GM18526 (cell line): ENCODE measurements around the gene ESPNL.

Experiments used
- POLR2A ChIP-seq: IDR thresholded peaks from 3 replicates; pipeline ENCODE4 v1.6.1; 2011; ENCODE audit not compliant: insufficient read length; ENCODE audit errors: extremely low read depth

ESPNL gene

DNA sequence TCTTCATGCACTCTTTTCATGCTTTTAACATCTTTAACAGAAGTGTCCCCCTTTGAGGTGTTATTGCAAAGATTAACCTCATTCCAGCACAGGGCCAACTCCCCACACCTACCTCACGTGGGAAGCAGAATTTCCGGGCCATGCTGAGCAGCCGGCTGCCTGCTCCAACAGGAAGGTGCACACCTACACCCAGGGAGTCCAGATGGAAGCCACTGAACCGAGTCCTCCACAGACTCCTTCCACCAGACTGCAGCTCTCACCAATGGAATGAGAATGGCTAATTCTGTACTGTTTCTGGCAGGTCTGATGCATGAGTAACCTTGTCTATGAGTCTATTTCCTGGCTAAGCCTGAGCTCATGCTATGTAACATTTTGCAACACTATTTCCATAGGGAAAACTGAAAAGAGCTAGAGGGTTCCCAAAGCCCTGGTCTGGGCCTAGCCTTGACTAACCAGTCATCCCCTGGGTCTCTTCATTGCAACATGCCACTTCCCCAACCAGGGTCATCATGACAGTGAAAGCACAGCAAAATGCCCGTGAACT, 69.6 kb downstream of the ESPNL start:
- TF ChIP-seq POLR2A: no peak

DNA sequence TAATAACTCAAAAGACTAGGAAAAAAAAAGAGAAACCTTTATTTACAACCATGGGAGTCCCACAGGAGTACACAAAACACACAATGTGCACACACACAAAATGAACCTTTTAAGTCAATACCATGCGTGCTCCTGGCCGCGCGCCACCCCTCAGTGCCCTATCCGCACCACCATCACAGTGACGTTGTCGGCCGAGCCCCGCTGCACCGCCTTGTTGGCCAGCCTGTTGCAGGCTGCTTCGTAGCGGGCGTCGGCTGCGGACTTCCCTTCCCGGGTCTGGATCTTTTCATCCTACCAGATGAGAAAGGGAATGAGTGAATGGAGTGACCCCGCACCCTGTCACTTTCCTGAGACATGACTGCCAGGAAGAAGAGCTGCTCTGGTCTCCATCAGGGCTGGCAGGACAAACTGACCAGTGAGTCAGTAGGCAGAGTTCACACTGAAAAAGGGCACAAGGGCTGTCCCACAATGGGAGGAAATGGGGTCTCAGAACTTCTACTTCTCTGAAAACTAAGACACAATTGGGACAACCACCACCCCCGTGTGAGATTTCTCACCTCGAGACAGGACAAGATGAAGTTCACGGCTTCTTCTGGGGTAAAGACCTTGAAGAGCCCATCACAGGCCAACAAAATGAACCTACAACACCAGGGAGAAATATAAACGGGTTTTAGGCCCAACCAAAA, 70.4 kb downstream of the ESPNL start:
- TF ChIP-seq POLR2A: no peak

DNA sequence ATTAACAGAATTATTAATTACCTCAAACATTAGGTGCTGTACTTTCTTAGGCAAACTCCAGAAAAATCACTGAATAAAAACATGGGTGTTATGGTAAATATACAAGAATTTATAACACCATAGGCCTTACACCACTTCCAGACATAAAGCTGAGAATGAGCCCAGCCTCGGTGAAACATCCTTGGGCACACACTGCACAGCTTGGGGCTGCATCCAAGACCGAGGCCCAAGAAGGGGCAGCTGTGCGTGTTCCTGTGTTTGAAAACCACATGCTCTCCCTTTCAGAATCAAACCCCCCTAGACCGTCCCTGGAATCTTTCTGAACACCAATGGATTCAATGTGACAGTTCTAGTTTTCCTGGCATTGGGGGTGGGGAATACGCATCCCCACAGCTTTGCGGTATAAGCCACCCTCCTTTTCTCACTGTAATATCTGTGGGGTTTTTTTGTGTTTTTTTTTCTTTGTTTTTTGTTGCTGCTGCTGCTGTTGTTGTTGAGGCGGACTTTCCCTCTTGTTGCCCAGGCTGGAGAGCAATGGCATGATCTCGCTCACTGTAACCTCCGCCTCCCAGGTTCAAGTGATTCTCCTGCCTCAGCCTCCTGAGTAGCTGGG, 71.5 kb downstream of the ESPNL start:
- TF ChIP-seq POLR2A: no peak

DNA sequence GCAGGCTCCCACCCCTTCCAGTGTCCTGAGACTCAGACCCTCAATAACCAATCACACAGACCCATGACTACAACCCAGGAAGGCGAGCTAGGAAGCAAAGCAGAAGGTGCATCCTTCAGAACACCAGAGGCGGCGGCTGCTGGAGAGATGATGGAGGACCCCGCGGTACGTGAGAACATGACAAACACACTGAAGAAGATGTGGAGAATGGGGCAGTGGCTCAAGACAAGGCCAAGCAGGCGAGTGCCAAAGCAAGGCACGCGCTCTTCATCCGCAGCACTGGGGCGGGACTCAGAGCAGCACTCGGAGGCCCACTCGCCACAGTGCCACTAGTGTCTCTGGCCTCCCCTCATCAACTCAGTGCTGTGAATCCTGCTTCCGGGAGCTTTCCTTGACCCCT, 72.3 kb downstream of the ESPNL start:
- TF ChIP-seq POLR2A: no peak

DNA sequence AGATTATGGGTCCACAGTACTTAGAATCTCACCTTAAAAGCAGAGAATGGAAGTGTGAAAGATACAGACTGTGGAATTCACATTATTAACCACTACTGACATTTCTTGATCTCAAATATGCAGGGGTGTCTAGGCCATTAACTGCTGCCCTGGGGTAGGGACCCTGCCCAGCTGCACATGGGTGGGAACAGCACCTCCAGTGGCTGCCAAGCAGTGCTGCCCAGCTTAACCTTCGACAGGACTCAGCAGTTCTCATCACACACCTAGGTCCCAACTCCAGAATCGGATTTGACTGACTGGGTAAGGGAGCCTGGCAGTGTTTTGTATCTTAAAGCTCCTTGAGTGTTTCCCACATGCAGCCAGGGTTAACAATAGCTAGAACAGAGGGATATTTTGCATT, 73.6 kb downstream of the ESPNL start:
- no peak for TF ChIP-seq POLR2A

DNA sequence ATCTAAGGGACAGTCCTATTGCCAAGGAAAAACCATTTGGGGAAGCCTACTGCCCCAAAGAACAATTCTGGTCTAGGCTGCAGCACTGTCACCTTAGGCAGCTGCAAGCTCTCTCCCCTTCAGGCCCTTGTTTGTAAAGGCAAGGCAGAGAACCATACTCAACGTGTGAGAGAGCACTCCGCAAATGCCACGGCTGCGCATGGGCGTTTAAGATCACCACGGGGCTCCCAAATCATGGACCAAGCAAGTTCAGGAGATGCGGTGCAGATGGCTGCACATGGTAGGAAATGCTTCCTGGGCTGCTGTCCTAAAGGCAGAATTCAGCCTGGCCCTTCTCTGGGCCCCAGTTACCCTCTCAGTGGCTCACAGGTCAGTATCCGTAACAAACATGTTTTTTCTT, 74.2 kb downstream of the ESPNL start:
- TF ChIP-seq POLR2A: no peak

DNA sequence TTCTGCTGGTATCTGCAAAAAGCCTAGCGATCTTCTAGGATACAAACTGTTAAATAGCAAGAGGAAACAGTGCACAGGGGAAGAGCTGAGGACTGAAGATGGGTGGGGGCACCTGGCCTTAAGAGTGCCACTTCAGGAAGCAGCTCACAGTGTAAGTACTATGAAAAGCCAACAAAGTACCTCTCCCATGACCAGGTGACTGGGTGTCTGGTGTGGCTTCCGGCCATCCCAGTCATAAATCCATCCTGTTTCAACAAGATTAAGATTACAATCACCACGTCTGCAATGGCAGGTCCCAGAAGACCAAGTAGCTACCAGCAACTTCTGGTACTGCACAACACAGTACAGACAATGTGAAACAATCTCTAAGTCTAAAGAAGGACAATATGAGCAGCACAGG, 74.6 kb downstream of the ESPNL start:
- no peak for TF ChIP-seq POLR2A

DNA sequence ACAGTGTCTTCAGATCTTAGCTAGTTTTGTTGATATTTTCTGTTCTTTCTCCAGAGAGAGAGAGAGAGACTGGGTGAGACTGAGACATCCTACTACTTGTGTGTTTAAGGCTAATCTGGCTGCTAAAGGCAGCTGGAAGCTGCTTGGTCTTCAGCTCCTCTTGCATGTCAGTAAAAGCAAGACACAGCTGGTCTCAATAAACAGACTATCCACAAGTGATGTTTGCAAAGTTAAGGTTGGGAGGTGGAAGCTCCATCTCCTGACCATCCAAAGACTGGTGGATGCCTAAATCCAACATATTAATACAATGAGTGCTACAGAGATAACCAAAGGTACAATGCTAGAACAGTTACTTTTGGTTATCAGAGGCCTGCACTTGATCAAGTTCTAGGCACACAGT, 76.5 kb downstream of the ESPNL start:
- no peak for TF ChIP-seq POLR2A

DNA sequence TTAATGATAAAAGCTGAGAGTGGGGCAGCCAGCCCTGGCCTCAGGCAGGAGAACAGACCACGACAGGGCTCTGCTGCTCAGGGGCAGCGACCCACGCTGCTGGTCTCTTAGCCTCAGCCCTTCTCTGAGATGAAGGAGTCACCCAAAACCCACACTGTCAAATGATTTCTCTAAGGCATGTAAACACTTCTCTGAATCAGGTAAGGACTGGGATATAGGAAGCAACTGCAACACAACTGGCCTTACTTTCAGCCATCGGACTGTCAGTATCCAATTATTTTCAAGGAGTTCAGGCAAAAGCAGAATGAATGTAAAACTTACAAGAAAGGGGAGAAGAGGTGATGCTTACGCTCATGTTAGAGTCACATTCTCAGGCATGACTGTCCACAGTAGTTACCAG, 80.4 kb downstream of the ESPNL start:
- TF ChIP-seq POLR2A: no peak

DNA sequence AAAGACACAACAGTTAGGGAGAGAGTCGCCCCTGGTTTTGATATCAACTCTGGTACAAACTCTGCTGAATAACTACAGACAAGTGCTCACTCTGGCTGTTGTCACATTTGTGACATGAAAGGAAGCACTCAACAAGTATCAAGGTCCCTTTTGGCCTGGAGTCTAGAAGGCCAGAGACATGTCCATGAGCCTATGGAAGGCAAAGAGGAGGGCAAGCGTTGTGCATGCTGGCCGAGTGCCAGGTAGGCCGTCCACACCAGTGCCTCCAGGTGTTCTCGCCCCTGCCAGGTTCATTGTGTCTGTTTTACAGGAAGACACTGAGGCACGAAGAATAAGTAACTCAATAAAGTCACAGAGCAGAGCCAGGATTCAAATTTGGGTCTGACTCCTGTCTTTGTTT, 82.2 kb downstream of the ESPNL start:
- no peak for TF ChIP-seq POLR2A
